KBM-7 (cell line): ENCODE measurements around the gene IGFBP5.

Experiments used
- DNase-seq: peaks from one replicate; pipeline ENCODE4 v3.0.0-alpha.2; 2015
- in situ Hi-C: fragments of 300-500 bp; cut with MboI; formaldehyde crosslinking; loops from 2 replicates; pipeline ENCODE4 v1.14.3; 2020; ENCODE audit warnings: low sequenced_read_pairs, low pct_unique_long_range_greater_than_20kb, mixed read lengths

The IGFBP5 gene

GRCh38 chr2:216693414-216694080 is 1.8 kb downstream of the IGFBP5 start:
- in situ Hi-C loops: no loop called here
- no peak for DNase-seq

- peak; percentile 63 for DNase-seq
- in situ Hi-C loops: no loop called here
Observed at GRCh38 chr2:216692636-216693413, 2.5 kb downstream of the IGFBP5 start.

GRCh38 chr2:216690853-216691741 is 4.3 kb downstream of the IGFBP5 start:
- peak; percentile 31 for DNase-seq
- in situ Hi-C loops: no loop called here

- no peak for DNase-seq
- in situ Hi-C loops: no loop called here
Observed at GRCh38 chr2:216690456-216690852, 4.9 kb downstream of the IGFBP5 start.

GRCh38 chr2:216689397-216689796 is 6.0 kb downstream of the IGFBP5 start:
- DNase-seq: no peak
- in situ Hi-C loops: no loop called here

GRCh38 chr2:216688731-216689340 is 6.5 kb downstream of the IGFBP5 start:
- no peak for DNase-seq
- in situ Hi-C loops: no loop called here

- in situ Hi-C loops: no loop called here
- peak; percentile 47 for DNase-seq
Observed at GRCh38 chr2:216687646-216688045, 7.7 kb downstream of the IGFBP5 start.

- in situ Hi-C loops: no loop called here
Observed at GRCh38 chr2:216687111-216687510, 8.2 kb downstream of the IGFBP5 start.

GRCh38 chr2:216685327-216685875 is 9.9 kb downstream of the IGFBP5 start:
- no peak for DNase-seq
- in situ Hi-C loops: no loop called here

More at GRCh38 chr2:216687111-216687510, 8.2 kb downstream of the IGFBP5 start:
- no peak for DNase-seq

- in situ Hi-C loops: no loop called here
- DNase-seq: no peak
Observed at GRCh38 chr2:216683846-216684245, 11.5 kb downstream of the IGFBP5 start.

- in situ Hi-C loops: no loop called here
- no peak for DNase-seq
Observed at GRCh38 chr2:216681683-216682082, 13.7 kb downstream of the IGFBP5 start.

- DNase-seq: no peak
- in situ Hi-C loops: no loop called here
Observed at GRCh38 chr2:216680951-216681629, 14.3 kb downstream of the IGFBP5 start.

- DNase-seq: no peak
- in situ Hi-C loops: no loop called here
Observed at GRCh38 chr2:216679658-216680024, 15.7 kb downstream of the IGFBP5 start.

- DNase-seq: no peak
- in situ Hi-C loops: no loop called here
Observed at GRCh38 chr2:216678813-216679657, 16.3 kb downstream of the IGFBP5 start.

GRCh38 chr2:216678098-216678465 is 17.3 kb downstream of the IGFBP5 start:
- in situ Hi-C loops: no loop called here

GRCh38 chr2:216677439-216678097 is 17.8 kb downstream of the IGFBP5 start:
- no peak for DNase-seq
- in situ Hi-C loops: no loop called here

More at GRCh38 chr2:216678098-216678465, 17.3 kb downstream of the IGFBP5 start:
- no peak for DNase-seq

- no peak for DNase-seq
- in situ Hi-C loops: no loop called here
Observed at GRCh38 chr2:216676630-216677029, 18.7 kb downstream of the IGFBP5 start.
